IMR-90 (cell line): ENCODE data around the gene DYSF. TPM values are rescaled to one million over a fixed set of nuclear protein-coding genes. Genes with fewer than 3 reads are reported as not detected.

Experiments used
- ATAC-seq: fragments of 200-7000 bp; cut with Tn5 transposase; 2 replicates; pipeline ENCODE4 v1.9.1; 2020; ENCODE audit warnings: low read depth, mild to moderate bottlenecking, moderate library complexity
- BruUV-seq: library from RNA; stranded (reverse); fragments of 400-500 nt; replicated peaks from 2 replicates; lab custom pipeline; 2021; lab: Mats Ljungman, UMichigan
- CTCF ChIA-PET: fragments of 300-600 bp; formaldehyde crosslinking; extraction: SDS; loops from one replicate; lab custom pipeline; 2021; ENCODE audit warnings: antibody characterized with exemption; lab: Yijun Ruan, JAX
- POLR2A ChIA-PET: fragments of 300-600 bp; sonication (Branson Sonifier 250); formaldehyde crosslinking; loops from one replicate; lab custom pipeline; 2022; ENCODE audit warnings: antibody characterized with exemption; ENCODE audit not compliant: unreplicated experiment; lab: Charles Lee
- DNase-seq: peaks from one replicate; pipeline ENCODE4 v3.0.0; 2013
- H2AFZ ChIP-seq: replicated peaks from 2 replicates; pipeline ENCODE3; 2013; ENCODE audit warnings: low read length, mild to moderate bottlenecking; ENCODE audit not compliant: poor library complexity
- H2AK5ac ChIP-seq: 2 replicates; pipeline ENCODE4 v1.6.1; 2013; ENCODE audit warnings: low read depth, low read length, inconsistent platforms
- H2AK9ac ChIP-seq: replicated peaks from 2 replicates; pipeline ENCODE3; 2013; ENCODE audit warnings: mild to moderate bottlenecking, low read depth, low read length, moderate library complexity; ENCODE audit not compliant: poor library complexity
- H2BK120ac ChIP-seq: 2 replicates; pipeline ENCODE4 v1.6.1; 2013; ENCODE audit warnings: low read depth, low read length, inconsistent platforms
- H2BK15ac ChIP-seq: 3 replicates; pipeline ENCODE4 v1.6.1; 2013; ENCODE audit warnings: low read depth, low read length, inconsistent platforms
- H2BK20ac ChIP-seq: 2 replicates; pipeline ENCODE4 v1.6.1; 2013; ENCODE audit warnings: low read depth, mild to moderate bottlenecking, inconsistent platforms, low read length, moderate library complexity
- H2BK5ac ChIP-seq: 2 replicates; pipeline ENCODE4 v1.6.1; 2013; ENCODE audit warnings: mild to moderate bottlenecking, low read depth, low read length, inconsistent platforms; ENCODE audit not compliant: poor library complexity, severe bottlenecking
- H3K14ac ChIP-seq: replicated peaks from 2 replicates; pipeline ENCODE4 v1.6.1; 2013; ENCODE audit warnings: low read depth, low read length, inconsistent platforms
- H3K18ac ChIP-seq: 2 replicates; pipeline ENCODE4 v1.6.1; 2013; ENCODE audit warnings: low read depth, low read length, control low read depth
- H3K23ac ChIP-seq: 2 replicates; pipeline ENCODE4 v1.6.1; 2013; ENCODE audit warnings: low read depth, low read length, inconsistent platforms
- H3K27ac ChIP-seq: 2 replicates; pipeline ENCODE4 v1.5.1; 2013; ENCODE audit warnings: mild to moderate bottlenecking, control low read depth, low read length; ENCODE audit not compliant: insufficient read depth
- H3K27me3 ChIP-seq: 2 replicates; pipeline ENCODE4 v1.6.1; 2013; ENCODE audit warnings: low read length; ENCODE audit not compliant: control insufficient read depth, insufficient read depth
- H3K36me3 ChIP-seq: 2 replicates; pipeline ENCODE4 v1.6.1; 2013; ENCODE audit warnings: low read length, mixed read lengths; ENCODE audit not compliant: control insufficient read depth, insufficient read depth
- H3K4ac ChIP-seq: 2 replicates; pipeline ENCODE4 v1.6.1; 2013; ENCODE audit warnings: low read depth, low read length, inconsistent platforms
- H3K4me1 ChIP-seq: 2 replicates; pipeline ENCODE4 v1.6.1; 2013; ENCODE audit warnings: low read length, mixed read lengths; ENCODE audit not compliant: control insufficient read depth, insufficient read depth
- H3K4me2 ChIP-seq: 2 replicates; pipeline ENCODE4 v1.6.1; 2013; ENCODE audit warnings: low read depth, mild to moderate bottlenecking, control low read depth, low read length, moderate library complexity
- H3K4me3 ChIP-seq: 2 replicates; pipeline ENCODE4 v1.5.1; 2013; ENCODE audit warnings: low read depth, mild to moderate bottlenecking, control low read depth, low read length, moderate library complexity; ENCODE audit not compliant: insufficient read depth
- H3K56ac ChIP-seq: 2 replicates; pipeline ENCODE4 v1.6.1; 2013; ENCODE audit warnings: low read length, inconsistent platforms; ENCODE audit not compliant: insufficient read depth; ENCODE audit errors: extremely low read depth
- H3K79me1 ChIP-seq, 2 experiments: 2 replicates each; pipeline ENCODE4 v1.6.1; 2013; ENCODE audit warnings: low read length in 2 of 2, inconsistent platforms in 1 of 2, low read depth in 1 of 2
- H3K9ac ChIP-seq: 2 replicates; pipeline ENCODE4 v1.6.1; 2013; ENCODE audit warnings: low read depth, low read length, control low read depth
- H3K9me1 ChIP-seq: 2 replicates; pipeline ENCODE4 v1.6.1; 2013; ENCODE audit warnings: low read length, inconsistent platforms; ENCODE audit not compliant: insufficient read depth
- H3K9me3 ChIP-seq: 2 replicates; pipeline ENCODE4 v1.6.1; 2013; ENCODE audit warnings: low read length; ENCODE audit not compliant: control insufficient read depth, insufficient read depth
- H4K20me1 ChIP-seq: 2 replicates; pipeline ENCODE4 v1.6.1; 2013; ENCODE audit warnings: low read length, inconsistent platforms; ENCODE audit not compliant: insufficient read depth
- H4K5ac ChIP-seq: 2 replicates; pipeline ENCODE4 v1.6.1; 2013; ENCODE audit warnings: mild to moderate bottlenecking, low read depth, low read length, control low read depth
- H4K8ac ChIP-seq, 2 experiments: 2 replicates each; pipeline ENCODE4 v1.6.1; 2013; ENCODE audit warnings: low read depth in 2 of 2, low read length in 2 of 2, control low read depth in 1 of 2, inconsistent platforms in 1 of 2
- H4K91ac ChIP-seq: 2 replicates; pipeline ENCODE4 v1.6.1; 2013; ENCODE audit warnings: low read depth, low read length, inconsistent platforms; ENCODE audit not compliant: insufficient read depth
- BHLHE40 ChIP-seq: fragments of 150-350 bp; IDR thresholded peaks from 2 replicates; pipeline ENCODE4 v1.6.1; 2016; ENCODE audit warnings: mild to moderate bottlenecking, low read depth, low read length
- CEBPB ChIP-seq: IDR thresholded peaks from 2 replicates; pipeline ENCODE4 v1.6.1; 2012; ENCODE audit warnings: low read depth, low read length, improper control_type of control experiment
- CHD1 ChIP-seq: IDR thresholded peaks from 2 replicates; pipeline ENCODE4 v1.6.1; 2012; ENCODE audit warnings: low read depth, low read length, improper control_type of control experiment
- CTCF ChIP-seq: conservative IDR thresholded peaks from 2 replicates; pipeline ENCODE4 v1.5.1; 2012; ENCODE audit warnings: mild to moderate bottlenecking, low read depth, low read length, improper control_type of control experiment
- ELK1 ChIP-seq: fragments of 150-350 bp; IDR thresholded peaks from 2 replicates; pipeline ENCODE4 v1.6.1; 2016; ENCODE audit warnings: low read depth, mild to moderate bottlenecking, low read length, moderate library complexity, borderline replicate concordance
- FOS ChIP-seq: fragments of 150-350 bp; IDR thresholded peaks from 2 replicates; pipeline ENCODE4 v1.6.1; 2016; ENCODE audit warnings: low read depth, low read length
- MAFK ChIP-seq: IDR thresholded peaks from 2 replicates; pipeline ENCODE4 v1.6.1; 2012; ENCODE audit warnings: low read depth, low read length, improper control_type of control experiment
- MAZ ChIP-seq: IDR thresholded peaks from 2 replicates; pipeline ENCODE4 v1.6.1; 2012; ENCODE audit warnings: low read depth, mild to moderate bottlenecking, low read length, improper control_type of control experiment, moderate library complexity, borderline replicate concordance
- MXI1 ChIP-seq: IDR thresholded peaks from 2 replicates; pipeline ENCODE4 v1.6.1; 2012; ENCODE audit warnings: low read depth, mild to moderate bottlenecking, low read length, moderate library complexity, borderline replicate concordance
- NFE2L2 ChIP-seq: fragments of 150-350 bp; IDR thresholded peaks from 2 replicates; pipeline ENCODE4 v1.6.1; 2016; ENCODE audit warnings: low read depth, mild to moderate bottlenecking, low read length
- POLR2A ChIP-seq: IDR thresholded peaks from 2 replicates; pipeline ENCODE4 v1.6.1; 2012; ENCODE audit warnings: mild to moderate bottlenecking, low read depth, low read length
- RAD21 ChIP-seq: IDR thresholded peaks from 2 replicates; pipeline ENCODE4 v1.6.1; 2012; ENCODE audit warnings: low read length, improper control_type of control experiment
- RCOR1 ChIP-seq: IDR thresholded peaks from 2 replicates; pipeline ENCODE4 v1.6.1; 2012; ENCODE audit warnings: mild to moderate bottlenecking, low read length, improper control_type of control experiment; ENCODE audit not compliant: insufficient replicate concordance
- RFX5 ChIP-seq: IDR thresholded peaks from 2 replicates; pipeline ENCODE4 v1.8.0; 2012; ENCODE audit warnings: low read depth, mild to moderate bottlenecking, low read length, moderate library complexity
- SMC3 ChIP-seq: fragments of 150-350 bp; IDR thresholded peaks from 2 replicates; pipeline ENCODE4 v1.6.1; 2016; ENCODE audit warnings: low read depth, mild to moderate bottlenecking, antibody characterized with exemption, low read length, moderate library complexity
- USF2 ChIP-seq: fragments of 150-350 bp; IDR thresholded peaks from 2 replicates; pipeline ENCODE4 v1.6.1; 2017; ENCODE audit warnings: mild to moderate bottlenecking, antibody characterized with exemption, low read length, low read depth
- WGBS, 2 experiments: methylation state at CpG; one replicate each; pipeline versions ENCODE4 v1.1.5 to v1.1.7; 2013; ENCODE audit warnings: missing lambda C conversion rate in 2 of 2; ENCODE audit not compliant: insufficient read length in 1 of 2; ENCODE audit errors: extremely low coverage in 2 of 2; 5-methylcytosine and 5-hydroxymethylcytosine counted together
- dilution Hi-C: fragments of 300-500 bp; cut with HindIII; formaldehyde crosslinking; loops from one replicate; pipeline ENCODE4 v1.14.3; 2018; ENCODE audit warnings: low sequenced_read_pairs; ENCODE audit not compliant: unreplicated experiment
- in situ Hi-C: fragments of 300-500 bp; cut with MboI; formaldehyde crosslinking; loops from 3 replicates; pipeline ENCODE4 v1.14.3; 2019; ENCODE audit warnings: low sequenced_read_pairs, inconsistent platforms, mixed read lengths
- intact Hi-C: fragments of 100-400 bp; cut with micrococcal nuclease; formaldehyde crosslinking; loops from 2 replicates; pipeline ENCODE4 v1.10.0; 2022
- polyA plus RNA-seq, 3 experiments: library from polyadenylated mRNA; depleted of rRNA; stranded (reverse); fragments of >200 nt; gene quantifications; 2 replicates each; pipeline ENCODE4 v1.2.3, GENCODE V29; 2012; ENCODE audit warnings: low replicate concordance in 1 of 3
- total RNA-seq: library from RNA; depleted of rRNA; stranded (reverse); fragments of >200 nt; gene quantifications from 2 replicates; pipeline ENCODE4 v1.2.3, GENCODE V29; 2012

The DYSF gene
- total and polyA plus RNA-seq, 2 of the 4 experiments (the other 2 are of a cell fraction), result 0.09 to 0.18 TPM

DNA sequence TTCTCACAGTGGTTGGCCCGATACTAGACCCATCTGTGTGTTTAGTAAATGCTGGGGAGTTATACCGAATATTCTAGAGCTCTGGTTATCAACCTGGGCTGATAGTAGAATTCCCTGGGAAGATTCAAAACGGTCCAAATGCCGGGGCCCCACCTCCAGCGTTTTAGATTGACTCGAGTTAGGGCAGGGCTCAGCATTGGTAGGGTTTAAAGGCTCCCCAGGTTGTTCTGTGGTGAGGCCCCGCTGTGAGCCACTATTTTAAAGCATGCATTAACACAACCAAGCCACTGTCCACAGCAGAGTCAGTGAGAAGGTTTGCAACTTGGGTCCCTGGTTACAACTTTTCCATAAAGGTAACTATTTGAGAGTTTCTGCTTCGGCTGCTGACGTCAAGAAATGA lies 73.6 kb downstream of the DYSF start:
- Histone ChIP-seq H3K9ac (no peak overlapping the region), H3K79me1 (no peaks in the 10 kb centered on the region), H3K27me3 (peaks cover 33% of the 10 kb centered on the region), H3K18ac (no peak overlapping the region), H2AK9ac (no peak overlapping the region), H2BK5ac (no peak overlapping the region), H2AK5ac (no peak overlapping the region), H3K4ac (no peak overlapping the region), H4K8ac (no peak overlapping the region), H2AFZ (no peak overlapping the region), H3K56ac (no peak overlapping the region), H3K9me1 (no peaks in the 10 kb centered on the region), H3K4me2 (no peak overlapping the region), H4K20me1 (no peaks in the 10 kb centered on the region), H3K27ac (no peak overlapping the region), H3K4me1 (no peaks in the 10 kb centered on the region), H3K23ac (no peak overlapping the region), H3K36me3 (no peaks in the 10 kb centered on the region), H3K9me3 (no peaks in the 10 kb centered on the region), H4K5ac (no peak overlapping the region), H2BK20ac (no peak overlapping the region), H2BK120ac (no peak overlapping the region), H3K4me3 (no peak overlapping the region), H4K91ac (no peak overlapping the region), H2BK15ac (no peak overlapping the region), H3K14ac (no peak overlapping the region)
- TF ChIP-seq USF2 (no peak), RAD21 (no peak), SMC3 (no peak), NFE2L2 (no peak), CHD1 (no peak), RCOR1 (no peak), CTCF (no peak), ELK1 (no peak), RFX5 (no peak), BHLHE40 (no peak), MAFK (no peak), CEBPB (no peak), POLR2A (no peak), MAZ (no peak), MXI1 (no peak), FOS (no peak)
- no peak for ATAC-seq
- no TSS peak for BruUV-seq
- ChIA-PET POLR2A (no interaction called here), CTCF (interaction anchor here (0.7 kb wide), 1 partner anchor 12 kb away, joined by 3 read pairs; no protein-coding TSS in a partner anchor)
- DNase-seq, result no peak
- dilution Hi-C loops, result no loop called here
- in situ Hi-C loops, result loop anchor here (25.0 kb wide), 3 partner anchors 1060 to 1360 kb away; partner anchors contain the start of gene SPR
- intact Hi-C loops, result no loop called here
- WGBS, 2 experiments, result 73% methylated on average over 3 of the region's 9 CpGs; no CpG with 5 or more reads in 1 of the 2 experiments
